Astrocyte (in vitro differentiated cells and primary cell): ENCODE data around the gene ZNF326. TPM values are rescaled to one million over a fixed set of nuclear protein-coding genes. Genes with fewer than 3 reads are reported as not detected.
"Not testable (repeated sequence)": the region's sequence is repeated elsewhere in the genome, so short reads cannot be mapped to it uniquely, and the experiment has no call there.

Experiments used
- DNase-seq: peaks from one replicate; pipeline ENCODE4 v3.0.0-alpha.2; 2010; ENCODE audit warnings: low read depth
- FAIRE-seq: peaks from 2 replicates; lab custom pipeline; 2011; peaks lifted over from hg19 to GRCh38; lab: Jason Lieb, UNC
- H2AFZ ChIP-seq: 2 replicates; pipeline ENCODE4 v1.6.0; 2012; ENCODE audit warnings: low read depth, low read length, inconsistent platforms
- H3K27ac ChIP-seq: 2 replicates; pipeline ENCODE4 v1.5.1; 2011; ENCODE audit warnings: low read depth, low read length, inconsistent platforms
- H3K27me3 ChIP-seq: 2 replicates; pipeline ENCODE4 v1.6.0; 2011; ENCODE audit warnings: low read length, inconsistent platforms; ENCODE audit not compliant: insufficient read depth
- H3K36me3 ChIP-seq: 2 replicates; pipeline ENCODE4 v1.5.1; 2011; ENCODE audit warnings: low read length, inconsistent platforms; ENCODE audit not compliant: insufficient read depth
- H3K4me1 ChIP-seq: 2 replicates; pipeline ENCODE4 v1.5.1; 2011; ENCODE audit warnings: low read length, inconsistent platforms; ENCODE audit not compliant: insufficient read depth
- H3K4me2 ChIP-seq: 2 replicates; pipeline ENCODE4 v1.6.0; 2012; ENCODE audit warnings: low read length, inconsistent platforms
- H3K4me3 ChIP-seq: 2 replicates; pipeline ENCODE4 v1.5.1; 2011; ENCODE audit warnings: low read depth, mild to moderate bottlenecking, low read length, inconsistent platforms; ENCODE audit not compliant: insufficient read depth
- H3K79me2 ChIP-seq: 2 replicates; pipeline ENCODE4 v1.6.0; 2012; ENCODE audit warnings: mild to moderate bottlenecking, low read length, inconsistent platforms; ENCODE audit not compliant: insufficient read depth
- H3K9ac ChIP-seq: 2 replicates; pipeline ENCODE4 v1.6.0; 2012; ENCODE audit warnings: mild to moderate bottlenecking, low read length, inconsistent platforms
- H3K9me3 ChIP-seq: 2 replicates; pipeline ENCODE4 v1.5.1; 2012; ENCODE audit warnings: low read depth, mild to moderate bottlenecking, low read length, inconsistent platforms; ENCODE audit not compliant: insufficient read depth
- H4K20me1 ChIP-seq: 2 replicates; pipeline ENCODE4 v1.6.0; 2012; ENCODE audit warnings: low read length, inconsistent platforms; ENCODE audit not compliant: insufficient read depth
- H3K27ac Mint-ChIP-seq: one replicate; pipeline ENCODE4 v1.8.0; 2021; ENCODE audit warnings: mild to moderate bottlenecking, mixed read lengths; ENCODE audit not compliant: unreplicated experiment
- H3K27me3 Mint-ChIP-seq: one replicate; pipeline ENCODE4 v1.8.0; 2021; ENCODE audit warnings: low read depth, mixed read lengths; ENCODE audit not compliant: unreplicated experiment
- H3K36me3 Mint-ChIP-seq: one replicate; pipeline ENCODE4 v1.8.0; 2021; ENCODE audit warnings: low read depth, mixed read lengths; ENCODE audit not compliant: unreplicated experiment
- H3K4me1 Mint-ChIP-seq: one replicate; pipeline ENCODE4 v1.8.0; 2021; ENCODE audit warnings: low read depth, mixed read lengths; ENCODE audit not compliant: unreplicated experiment
- H3K4me3 Mint-ChIP-seq: one replicate; pipeline ENCODE4 v1.8.0; 2021; ENCODE audit warnings: mild to moderate bottlenecking, moderate library complexity, mixed read lengths; ENCODE audit not compliant: unreplicated experiment
- H3K9me3 Mint-ChIP-seq: one replicate; pipeline ENCODE4 v1.8.0; 2021; ENCODE audit warnings: mild to moderate bottlenecking, mixed read lengths; ENCODE audit not compliant: unreplicated experiment
- CTCF ChIP-seq: IDR thresholded peaks from 2 replicates; pipeline ENCODE4 v1.5.1; 2011; ENCODE audit warnings: low read depth, mild to moderate bottlenecking, inconsistent platforms, low read length, moderate library complexity; ENCODE audit not compliant: insufficient read depth
- EZH2 ChIP-seq: IDR thresholded peaks from 2 replicates; pipeline ENCODE4 v1.6.1; 2012; ENCODE audit warnings: mild to moderate bottlenecking, low read length, inconsistent platforms; ENCODE audit not compliant: insufficient read depth
- total RNA-seq: library from RNA; stranded (reverse); gene quantifications from 2 replicates; pipeline ENCODE4 v1.2.1, GENCODE V29; 2021

ZNF326 gene
- total RNA-seq, 1 donor from 2014 or later = 27.7 TPM

- DNase-seq = peak; percentile 74
- Histone ChIP-seq H3K9me3 (no peaks in the 10 kb centered on the region), H4K20me1 (no peaks in the 10 kb centered on the region), H3K9ac (no peak overlapping the region), H2AFZ (no peak overlapping the region), H3K27ac (no peak overlapping the region), H3K79me2 (no peaks in the 10 kb centered on the region), H3K27me3 (no peaks in the 10 kb centered on the region), H3K4me2 (no peak overlapping the region), H3K36me3 (no peaks in the 10 kb centered on the region), H3K4me3 (no peak overlapping the region), H3K4me1 (peaks cover 9% of the 10 kb centered on the region)
- Mint-ChIP-seq H3K27ac (no peak overlapping the region), H3K36me3 (no peaks in the 10 kb centered on the region), H3K4me1 (peaks cover 10% of the 10 kb centered on the region), H3K27me3 (no peaks in the 10 kb centered on the region), H3K9me3 (no peaks in the 10 kb centered on the region), H3K4me3 (no peak overlapping the region)
- peak; percentile 5 for FAIRE-seq
- TF ChIP-seq EZH2 (no peak), CTCF (no peak)
Observed at GRCh38 chr1:89978755-89979154, 16.2 kb upstream of the ZNF326 start.

GRCh38 chr1:89980605-89981004, 14.3 kb upstream of the ZNF326 start:
- Mint-ChIP-seq H3K27ac (no peak overlapping the region), H3K36me3 (no peaks in the 10 kb centered on the region)
- H3K27ac ChIP-seq = no peak overlapping the region

GRCh38 chr1:89982846-89983245, 12.1 kb upstream of the ZNF326 start:
- not testable (repeated sequence) for DNase-seq, H3K4me1 ChIP-seq, H3K79me2 ChIP-seq, H3K4me3 ChIP-seq, H3K9me3 ChIP-seq, H3K9ac ChIP-seq, H3K36me3 Mint-ChIP-seq, H2AFZ ChIP-seq, FAIRE-seq, H3K4me2 ChIP-seq, H3K27ac Mint-ChIP-seq, H3K9me3 Mint-ChIP-seq, H3K27me3 ChIP-seq, H3K4me1 Mint-ChIP-seq, H3K27ac ChIP-seq, H3K27me3 Mint-ChIP-seq, H3K4me3 Mint-ChIP-seq, H3K36me3 ChIP-seq, H4K20me1 ChIP-seq

More at GRCh38 chr1:89980605-89981004, 14.3 kb upstream of the ZNF326 start:
- no peaks in the 10 kb centered on the region for H4K20me1 ChIP-seq
- no peaks in the 10 kb centered on the region for H3K9me3 ChIP-seq
- no peak overlapping the region for H3K4me3 ChIP-seq
- no peak overlapping the region for H3K9ac ChIP-seq
- Mint-ChIP-seq H3K4me3 (no peak overlapping the region), H3K4me1 (peaks cover 2% of the 10 kb centered on the region), H3K27me3 (no peaks in the 10 kb centered on the region), H3K9me3 (no peaks in the 10 kb centered on the region)
- TF ChIP-seq EZH2 (no peak), CTCF (no peak)
- no peak for FAIRE-seq
- no peak overlapping the region for H2AFZ ChIP-seq
- H3K4me1 ChIP-seq = peaks cover 3% of the 10 kb centered on the region
- H3K27me3 ChIP-seq = no peaks in the 10 kb centered on the region
- H3K79me2 ChIP-seq = no peaks in the 10 kb centered on the region
- no peak overlapping the region for H3K4me2 ChIP-seq
- no peaks in the 10 kb centered on the region for H3K36me3 ChIP-seq
- no peak for DNase-seq

- H3K36me3 ChIP-seq, FAIRE-seq, H3K79me2 ChIP-seq, H3K27ac ChIP-seq, H3K9me3 ChIP-seq, H3K27ac Mint-ChIP-seq, H3K4me2 ChIP-seq, H3K36me3 Mint-ChIP-seq, H3K4me3 ChIP-seq, H3K4me3 Mint-ChIP-seq, H3K4me1 Mint-ChIP-seq, DNase-seq, H4K20me1 ChIP-seq, H3K4me1 ChIP-seq, H3K9me3 Mint-ChIP-seq, H3K27me3 ChIP-seq, H3K9ac ChIP-seq, H3K27me3 Mint-ChIP-seq, H2AFZ ChIP-seq: not testable (repeated sequence)
Observed at GRCh38 chr1:89984564-89985116, 10.3 kb upstream of the ZNF326 start.
